ENCODE measurements around the gene CETN3. TPM values are rescaled to one million over a fixed set of nuclear protein-coding genes. Genes with fewer than 3 reads are reported as not detected.
A peak's percentile ranks its signal among the peaks of the same experiment; 100 is the strongest.

Gene CETN3
- total RNA-seq: 10 to 100 TPM; 20.9 to 24.7 TPM
- long read RNA-seq, transcript CETN3-201 (5 exons, 2,432 nt): major isoform, 5 of 5 reads
- long read RNA-seq, partial matches to known transcripts: 0 of 5 reads
- long read RNA-seq, other reads (novel, unspliced or antisense): 0 of 5 reads

DNA sequence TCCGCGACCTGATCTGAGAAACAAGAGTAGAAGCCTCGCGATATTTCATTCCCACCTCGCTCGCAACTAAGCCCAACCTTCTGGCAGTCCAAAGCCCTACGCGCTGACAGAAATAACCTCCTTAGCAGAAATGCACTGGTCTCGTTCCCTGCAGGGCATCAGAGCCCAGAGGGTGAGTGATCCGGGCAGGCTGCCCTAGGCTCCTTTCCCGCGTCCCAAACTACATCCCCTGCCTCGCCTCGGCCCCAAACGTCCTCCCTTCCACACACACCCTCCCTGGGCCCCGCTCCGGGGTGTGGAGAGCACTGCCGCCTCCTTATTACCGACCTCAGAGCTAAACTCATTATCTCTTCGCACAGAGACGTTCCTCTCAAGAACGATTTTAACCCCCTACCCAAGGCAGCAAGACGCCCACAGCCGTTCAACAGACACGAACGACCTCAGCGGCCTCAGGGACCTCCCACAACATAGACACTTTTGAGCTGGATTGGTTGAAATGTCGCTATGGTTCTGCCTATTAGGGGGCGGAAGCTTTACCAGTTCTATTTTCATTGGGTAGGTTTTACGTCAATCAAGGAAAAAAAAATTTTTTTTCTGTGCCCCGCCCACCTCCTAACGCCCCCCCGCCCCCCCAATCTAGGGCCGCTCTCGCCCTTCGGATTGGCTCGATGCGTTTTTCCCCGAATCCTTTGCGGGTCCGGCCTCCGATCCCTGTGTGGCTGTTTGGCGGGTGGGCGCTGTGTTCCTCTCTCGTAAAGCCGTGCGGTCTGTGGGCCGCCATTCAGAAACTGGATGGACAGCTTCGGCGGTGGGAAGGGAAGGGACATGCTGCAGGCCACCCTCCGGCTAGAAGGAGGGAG is at the start of gene CETN3:
Gene CETN3 (minus strand): TSS at position 439 of the 860 bp plus-strand sequence. CDS start 95 bp downstream, at position 344.
- ATAC-seq (peak; percentile 97 to 98), DNase-seq (peak; percentile 95)
- intact Hi-C loops (cut with DNase I): no loop called here

DNA sequence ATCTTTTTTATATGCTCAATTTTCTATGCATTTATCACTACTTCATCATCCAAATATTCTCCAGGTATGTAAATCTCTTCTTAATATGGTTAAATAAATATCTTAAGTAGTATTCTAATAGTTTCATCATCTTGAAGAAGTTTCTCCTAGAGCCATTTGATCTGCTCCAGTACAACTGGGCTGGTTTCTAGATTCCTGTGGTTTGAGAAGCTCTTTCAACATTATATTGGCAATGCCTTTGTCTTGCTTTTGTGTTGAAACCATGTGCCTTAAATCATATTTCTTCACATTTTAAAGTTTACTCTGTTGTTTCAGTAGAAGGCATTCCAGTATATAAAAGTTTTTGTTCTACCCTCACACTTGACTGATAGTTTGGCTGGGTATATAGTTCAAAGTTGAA is 37.4 kb upstream of the CETN3 start:
- DNase-seq: no peak
- ATAC-seq: no peak
- intact Hi-C loops (cut with DNase I): no loop called here

DNA sequence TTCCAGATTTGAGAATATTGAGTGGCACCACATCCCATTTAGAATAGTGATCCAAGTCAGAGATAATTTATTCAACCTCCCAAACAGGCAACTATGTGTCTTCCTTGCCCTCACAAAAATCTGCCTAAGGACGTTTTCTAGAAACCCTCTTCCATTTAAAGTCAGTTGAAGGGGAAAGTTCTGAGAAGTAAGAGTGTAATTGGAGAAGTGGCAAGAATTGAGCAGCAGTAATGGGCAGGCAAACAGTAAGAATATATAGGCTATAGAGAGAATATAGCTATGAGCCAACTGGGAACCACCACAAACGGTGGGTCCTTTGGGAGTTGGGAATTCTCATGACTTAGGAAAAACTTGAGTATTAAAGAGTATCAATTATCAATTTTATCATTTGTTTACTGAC is 31.1 kb upstream of the CETN3 start:
- ATAC-seq (no peak), DNase-seq (no peak)
- intact Hi-C loops (cut with DNase I): loop anchor here in 1 of 2 donors (2.0 kb wide), 1 partner anchor 342 kb away; no protein-coding TSS in a partner anchor

DNA sequence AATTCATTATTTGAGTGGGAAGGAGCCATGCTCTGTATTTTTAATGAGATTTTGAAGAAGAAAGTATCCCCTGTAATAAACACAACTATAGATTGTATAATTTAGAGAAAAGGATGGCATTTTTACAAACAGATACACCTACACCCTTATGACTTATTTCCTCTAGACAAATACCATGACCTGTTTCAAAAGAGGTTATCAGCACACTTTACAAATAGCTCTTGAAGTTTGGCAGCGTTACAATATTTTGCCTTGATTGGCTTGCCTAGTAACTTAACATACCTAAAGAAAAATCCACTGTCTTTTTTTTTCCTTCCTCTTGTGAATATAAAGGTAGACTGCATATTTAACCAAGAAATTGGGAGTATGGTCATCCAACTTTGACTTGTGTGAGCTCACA is 28.5 kb upstream of the CETN3 start:
- intact Hi-C loops (cut with DNase I): loop anchor here in 1 of 2 donors (10.0 kb wide), 2 partner anchors 97 to 167 kb away; no protein-coding TSS in a partner anchor
- peak in 1 of 2 donors; percentile 49 for ATAC-seq
- no peak for DNase-seq

DNA sequence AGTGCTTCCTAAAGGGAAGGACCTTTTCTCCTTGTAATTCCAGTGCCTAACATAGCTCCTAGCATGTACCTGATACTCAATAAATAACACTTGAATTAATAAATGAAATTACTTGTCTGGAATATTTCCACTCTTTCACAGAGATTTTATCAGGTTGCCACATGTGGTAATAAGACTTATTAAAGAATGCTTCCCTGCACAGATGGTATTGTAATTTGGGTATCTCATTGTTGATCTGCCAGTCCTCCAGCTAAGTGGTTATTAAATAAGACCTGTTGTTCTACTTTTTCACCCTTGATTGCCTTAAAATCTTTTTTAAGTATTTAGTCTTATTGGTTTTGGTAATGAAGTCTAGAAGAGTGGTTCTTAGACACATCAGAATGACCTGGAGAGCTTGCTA is 28.1 kb upstream of the CETN3 start:
- DNase-seq (no peak), ATAC-seq (no peak)
- intact Hi-C loops (cut with DNase I): loop anchor here in 1 of 2 donors (10.0 kb wide), 2 partner anchors 97 to 167 kb away; no protein-coding TSS in a partner anchor

DNA sequence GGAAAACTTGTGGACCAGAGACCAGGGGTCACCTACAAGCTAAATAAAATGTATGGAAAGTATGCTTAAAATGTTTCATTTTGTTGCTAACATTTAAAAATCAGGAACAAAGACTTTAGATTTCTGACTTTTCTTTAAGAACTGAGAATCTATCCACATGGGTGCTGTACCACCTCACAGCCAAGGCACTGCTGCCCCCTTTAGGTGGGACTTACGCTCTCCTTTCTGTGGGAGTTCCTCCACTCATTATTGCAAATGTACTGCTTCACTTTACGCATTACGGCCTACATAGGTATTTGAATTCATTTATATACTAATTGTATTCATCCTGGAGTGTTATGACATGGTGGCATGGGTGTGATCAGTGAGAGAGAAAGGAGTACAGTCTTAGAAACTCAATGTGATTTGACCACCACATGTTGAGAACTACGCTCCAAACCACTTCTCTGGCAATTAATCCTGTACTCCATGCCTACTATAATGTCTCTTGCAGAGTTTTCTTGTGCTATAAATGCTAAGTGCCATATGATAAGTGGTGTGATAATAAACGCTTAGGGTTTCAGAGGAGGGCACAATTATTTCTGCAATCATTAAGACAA is 24.7 kb upstream of the CETN3 start:
- ATAC-seq (peak in 1 of 2 donors; percentile 42), DNase-seq (no peak)
- intact Hi-C loops (cut with DNase I): loop anchor here in 1 of 2 donors (10.0 kb wide), 2 partner anchors 101 to 171 kb away; no protein-coding TSS in a partner anchor

DNA sequence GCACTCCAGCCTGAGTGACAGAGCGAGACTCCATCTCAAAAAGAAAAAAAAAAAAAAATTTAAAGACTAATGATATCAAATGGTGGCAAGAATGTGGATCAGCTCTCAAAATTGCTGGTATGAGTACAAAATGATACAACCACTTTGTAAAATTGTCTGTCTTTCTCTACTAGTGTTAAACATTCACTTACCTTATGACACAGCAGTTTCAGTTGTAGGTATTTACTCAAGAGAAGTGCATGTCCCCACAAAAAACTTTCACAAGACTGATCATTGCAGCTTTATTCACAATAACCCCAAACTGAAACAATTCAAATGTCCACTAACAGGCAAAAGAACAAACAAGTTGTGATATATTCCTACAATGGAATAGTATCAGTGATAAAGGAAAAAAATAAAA is 14.7 kb upstream of the CETN3 start:
- intact Hi-C loops (cut with DNase I): no loop called here
- no peak for DNase-seq
- no peak for ATAC-seq

DNA sequence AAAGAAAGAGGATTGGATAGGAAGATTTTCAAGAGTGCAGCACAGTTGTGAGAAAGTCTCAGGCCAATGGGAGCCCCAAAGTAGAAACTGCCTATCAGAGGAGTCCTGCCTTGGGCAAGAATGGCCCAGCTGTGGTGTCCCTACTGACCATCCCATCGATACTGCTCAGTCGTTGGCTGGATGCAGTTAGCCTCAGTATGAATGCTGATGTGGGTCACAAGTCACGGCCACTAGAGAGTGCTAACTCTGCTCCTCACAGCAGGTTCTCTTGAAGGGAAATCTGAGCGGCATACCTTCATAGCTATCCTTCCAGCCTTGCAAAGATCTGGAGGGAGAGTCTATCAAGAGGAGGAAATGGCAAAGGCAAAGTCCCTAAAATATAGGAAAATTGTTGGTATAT is 11.6 kb upstream of the CETN3 start:
- ATAC-seq (no peak), DNase-seq (no peak)
- intact Hi-C loops (cut with DNase I): no loop called here

DNA sequence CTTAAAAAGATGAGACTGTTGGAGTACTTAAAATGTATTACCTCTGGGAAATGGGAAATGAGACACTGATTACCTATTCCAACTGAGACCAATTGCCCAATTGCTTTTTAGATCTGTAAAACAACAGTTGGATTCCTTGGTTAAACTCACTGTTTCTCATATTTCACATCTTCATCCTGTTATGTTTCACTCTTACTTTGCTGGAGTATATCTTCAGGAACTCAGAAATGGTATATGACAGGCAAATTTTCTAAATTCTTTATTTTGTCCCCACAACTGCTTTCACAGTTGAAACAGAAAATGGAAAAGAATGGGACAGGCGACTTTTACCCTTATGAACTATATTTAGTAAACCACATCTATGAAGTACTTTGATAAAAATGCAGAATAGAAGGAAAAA is 8.7 kb upstream of the CETN3 start:
- no peak for DNase-seq
- intact Hi-C loops (cut with DNase I): no loop called here
- no peak for ATAC-seq

DNA sequence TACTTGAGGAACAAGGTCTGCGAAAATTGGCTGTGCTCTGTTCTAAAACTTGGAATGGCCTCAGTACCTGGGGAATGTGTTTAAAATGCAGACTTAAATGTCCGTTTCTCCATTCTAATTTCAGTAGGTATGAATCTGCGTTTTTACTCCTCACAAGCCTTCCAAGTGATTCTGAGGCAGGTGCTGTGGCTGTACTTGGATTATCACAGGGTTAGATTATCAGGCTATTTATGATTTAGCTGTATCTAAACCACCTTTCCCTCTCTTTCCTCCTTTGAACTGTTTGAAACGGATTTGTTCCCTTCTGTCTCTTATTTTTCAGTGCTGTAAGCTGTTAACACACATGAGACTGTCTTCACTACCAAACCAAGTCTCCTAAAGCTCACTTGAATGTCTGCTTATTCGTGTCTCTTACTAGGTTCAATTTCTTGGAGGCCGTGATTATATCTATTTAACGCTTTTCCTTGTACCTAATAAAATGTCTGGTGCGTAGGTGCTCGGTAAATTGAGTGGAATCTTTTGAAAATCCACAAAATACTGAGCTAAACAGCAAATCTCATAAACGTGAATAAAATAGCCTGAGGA is 714 bp upstream of the CETN3 start:
- intact Hi-C loops (cut with DNase I): no loop called here
- ATAC-seq: no peak
- DNase-seq: no peak

DNA sequence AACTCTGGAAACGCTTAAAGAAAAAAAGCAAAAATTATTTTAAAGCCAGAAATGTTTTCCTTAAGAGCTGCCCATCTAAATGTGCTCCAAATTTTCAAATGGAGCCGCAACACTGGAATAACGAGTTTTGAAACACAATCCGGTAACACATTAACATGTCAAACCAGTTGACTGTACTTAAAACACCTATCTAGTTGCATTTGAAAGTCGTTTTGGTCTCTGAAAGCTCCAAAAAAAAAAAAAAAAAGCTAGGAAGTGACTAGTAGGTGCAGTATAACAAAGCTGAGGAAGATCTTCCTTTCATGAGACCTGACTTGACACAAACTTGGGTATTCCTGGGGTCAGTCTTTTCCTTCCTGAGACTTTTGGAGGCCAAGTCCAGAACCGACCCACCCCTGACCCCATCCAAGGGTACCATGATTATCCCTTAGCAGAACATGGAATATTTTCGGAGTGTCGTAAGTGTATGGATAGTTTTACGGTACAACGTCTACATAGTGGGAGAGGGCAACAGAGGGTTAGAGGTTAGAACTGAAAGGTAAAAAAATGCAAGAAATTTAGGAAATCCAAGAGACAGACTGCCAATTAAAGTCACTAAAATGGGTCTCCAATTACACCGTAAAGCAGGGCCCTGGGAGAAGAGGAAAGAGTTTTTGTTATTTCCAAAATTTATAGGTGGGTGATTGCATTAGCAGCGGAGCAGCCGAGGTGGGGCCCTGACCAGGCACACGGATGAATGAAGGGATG is 812 bp downstream of the CETN3 start:
- no peak for ATAC-seq
- no peak for DNase-seq
- intact Hi-C loops (cut with DNase I): no loop called here

DNA sequence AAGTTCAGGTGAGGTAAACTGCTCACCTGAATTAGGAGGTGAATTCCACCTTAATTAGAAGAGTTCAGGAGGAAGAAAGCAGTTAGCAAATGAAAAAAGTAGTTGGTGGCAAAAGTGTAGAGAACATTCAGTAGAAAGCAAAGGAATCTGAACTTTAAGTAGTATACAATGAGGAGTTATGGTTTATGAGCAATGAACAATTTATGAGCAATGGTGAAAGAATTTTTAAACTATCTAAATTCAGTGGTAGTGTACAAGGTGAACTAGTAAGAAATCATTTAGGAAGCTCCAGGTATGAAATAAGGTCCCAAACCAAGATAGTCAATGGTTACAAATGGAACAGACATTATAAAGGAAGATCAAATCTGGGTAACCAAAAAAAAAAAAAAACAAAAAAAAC is 3.1 kb downstream of the CETN3 start:
- intact Hi-C loops (cut with DNase I): no loop called here
- no peak for ATAC-seq
- no peak for DNase-seq

DNA sequence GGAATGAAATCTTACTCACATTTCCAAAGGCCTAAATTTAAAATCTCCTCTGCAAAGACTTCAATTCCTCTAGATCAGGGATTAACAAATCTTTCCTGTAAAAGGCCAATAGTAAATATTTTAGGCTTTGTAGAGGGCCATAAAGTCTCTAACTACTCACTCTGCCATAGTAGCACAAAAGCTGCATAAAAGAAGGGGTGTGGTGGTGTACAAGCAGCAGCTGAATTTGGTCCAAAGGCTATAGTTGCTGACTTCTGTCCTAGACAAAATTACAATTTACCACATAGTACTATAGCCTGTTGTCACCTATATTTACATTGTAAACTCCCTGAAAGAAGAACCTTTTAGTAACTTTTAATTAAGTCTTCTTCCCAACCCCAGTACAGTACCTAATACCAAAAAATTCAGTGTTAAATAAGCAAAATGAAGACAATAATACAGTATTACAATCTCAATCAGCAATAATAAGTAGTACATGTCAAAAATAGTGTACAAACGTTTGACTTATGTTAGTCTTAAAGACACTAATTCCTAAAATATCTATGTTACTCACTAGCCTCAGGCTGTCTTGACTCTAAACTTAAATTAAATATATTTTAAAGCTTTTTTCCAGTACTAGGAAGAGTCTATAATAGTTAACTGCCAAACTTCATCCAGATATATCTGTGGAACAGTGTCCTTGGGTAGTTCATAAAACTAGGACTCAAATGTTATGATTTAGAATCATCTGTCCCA is 6.9 kb downstream of the CETN3 start:
- intact Hi-C loops (cut with DNase I): no loop called here
- DNase-seq (no peak), ATAC-seq (no peak)

DNA sequence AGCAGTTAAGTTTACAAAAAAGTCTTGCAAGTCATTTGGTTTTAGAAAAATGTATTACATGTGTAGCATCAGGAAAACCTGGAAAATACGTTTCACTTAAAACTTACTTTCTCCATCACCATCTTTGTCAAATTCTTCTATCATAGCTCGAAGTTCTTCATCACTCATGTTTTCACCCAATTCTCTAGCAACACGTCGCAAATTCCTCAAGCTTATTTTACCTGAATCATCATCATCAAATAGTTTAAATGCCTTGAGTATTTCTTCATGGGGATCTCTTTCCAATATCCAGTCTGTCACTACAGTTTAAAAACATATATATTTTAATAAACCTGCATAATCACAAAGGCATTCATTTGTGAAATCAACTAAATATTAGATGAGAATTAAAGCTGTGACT is 10.3 kb downstream of the CETN3 start:
- intact Hi-C loops (cut with DNase I): no loop called here
- ATAC-seq (no peak), DNase-seq (no peak)

DNA sequence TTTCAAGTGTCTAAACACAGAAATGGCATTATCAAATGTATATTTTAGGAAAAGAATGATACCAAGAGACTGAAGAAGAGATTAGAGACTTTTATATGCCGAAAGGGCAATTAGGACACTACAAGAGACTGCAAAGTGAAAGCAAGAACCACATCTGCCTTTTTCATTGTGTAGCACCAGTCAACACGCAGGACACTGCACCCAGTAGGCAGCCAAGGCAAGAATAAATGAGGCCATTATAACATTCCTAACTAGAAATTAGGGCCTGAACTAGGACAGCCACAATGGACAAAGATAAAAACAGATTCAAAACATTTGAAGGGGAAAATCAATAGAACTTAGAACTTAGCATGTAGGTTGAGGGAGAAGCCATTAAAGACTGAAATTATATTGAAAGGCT is 10.8 kb downstream of the CETN3 start:
- ATAC-seq: no peak
- no peak for DNase-seq
- intact Hi-C loops (cut with DNase I): no loop called here

DNA sequence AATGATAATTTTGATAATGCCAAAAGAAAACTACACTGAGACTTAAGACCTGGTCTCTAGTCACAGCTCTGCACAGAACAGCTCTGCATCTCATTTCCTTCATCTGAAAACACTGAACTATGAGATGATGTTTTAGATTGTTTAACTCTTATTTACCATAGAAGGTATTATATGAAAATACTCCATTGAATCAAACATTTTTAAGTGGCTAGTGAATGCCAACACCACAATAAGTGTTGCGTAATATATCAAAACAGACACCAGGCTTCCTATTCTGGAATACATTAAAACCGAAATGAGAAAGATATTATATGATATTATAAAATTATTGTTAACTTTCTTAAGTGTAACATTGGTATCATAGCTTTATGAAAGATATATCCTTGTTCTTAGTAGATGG is 14.6 kb downstream of the CETN3 start:
- DNase-seq (no peak), ATAC-seq (no peak)
- intact Hi-C loops (cut with DNase I): no loop called here

DNA sequence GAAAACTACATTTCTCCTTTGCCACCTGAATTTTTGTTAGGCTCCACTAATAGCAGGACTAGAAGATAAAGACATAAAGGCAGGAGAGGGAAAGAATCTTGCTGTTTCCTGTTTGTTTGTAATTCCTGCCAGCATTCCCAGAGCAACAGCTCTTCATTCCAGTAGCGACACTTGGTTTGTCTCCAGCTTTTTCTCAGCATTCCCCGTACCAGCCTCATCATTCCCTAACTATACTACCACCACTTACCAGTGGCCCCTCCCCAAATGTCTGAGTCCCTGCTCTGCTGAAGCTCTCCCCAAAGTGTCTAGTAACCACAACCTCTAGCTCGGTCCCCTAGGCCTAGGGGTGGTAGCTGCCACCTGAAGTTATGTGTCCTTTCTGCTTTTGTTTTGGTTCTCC is 18.6 kb downstream of the CETN3 start:
- no peak for DNase-seq
- intact Hi-C loops (cut with DNase I): no loop called here
- ATAC-seq: no peak

DNA sequence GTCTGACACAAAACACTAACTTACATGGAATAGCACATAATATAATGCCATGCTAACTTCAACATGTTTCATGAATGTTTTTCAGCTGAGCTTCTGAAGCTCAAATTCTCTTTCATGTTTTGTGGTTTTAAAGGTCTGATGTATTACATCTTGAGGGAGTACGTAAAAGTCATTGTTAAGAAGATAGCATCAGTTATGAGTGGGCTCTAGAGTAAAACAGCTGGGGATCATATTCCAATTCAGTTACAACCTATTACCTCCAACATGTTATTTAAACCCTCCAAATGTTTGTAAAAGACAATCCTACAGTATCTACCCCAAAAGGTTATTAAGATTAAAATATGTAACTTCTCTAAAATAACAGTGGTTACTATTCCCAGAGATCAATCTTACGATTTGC is 19.2 kb downstream of the CETN3 start:
- DNase-seq (no peak), ATAC-seq (no peak)
- intact Hi-C loops (cut with DNase I): no loop called here

DNA sequence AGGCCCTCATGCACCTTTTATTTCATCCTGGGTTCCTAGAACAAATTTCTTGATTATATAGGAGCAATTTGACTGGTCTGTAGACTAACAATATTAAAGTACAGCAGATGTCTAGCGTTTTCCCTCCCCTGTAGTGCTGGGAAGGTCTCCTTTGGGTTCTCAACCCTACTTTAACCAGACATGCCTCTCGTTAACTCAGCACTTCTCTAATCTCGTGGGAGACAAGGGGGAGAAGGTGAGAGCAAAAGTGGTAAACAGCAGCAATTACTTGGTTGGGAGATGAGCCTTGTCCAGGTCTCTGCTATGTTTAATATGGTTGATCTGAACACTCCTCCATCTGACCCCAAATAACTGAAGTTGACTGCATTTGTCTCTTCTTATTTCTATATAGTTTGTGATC is 22.0 kb downstream of the CETN3 start:
- ATAC-seq: no peak
- no peak for DNase-seq
- intact Hi-C loops (cut with DNase I): no loop called here
